MCF 10A (cell line): Measurements from ENCODE around the gene RNFT2. TPM values are rescaled to one million over a fixed set of nuclear protein-coding genes. Genes with fewer than 3 reads are reported as not detected.

ENCODE experiments used
- BruUV-seq: library from RNA; stranded (reverse); fragments of 400-500 nt; replicated peaks from 2 replicates; lab custom pipeline; 2021; lab: Mats Ljungman, UMichigan
- CTCF ChIA-PET: fragments of 300-600 bp; sonication (Branson Sonifier 250); formaldehyde crosslinking; extraction: SDS; loops from one replicate; lab custom pipeline; 2021; ENCODE audit warnings: antibody characterized with exemption, inconsistent platforms; lab: Yijun Ruan, JAX
- POLR2A ChIA-PET: fragments of 300-600, 350-650 bp; sonication (Branson Sonifier 250); formaldehyde crosslinking; extraction: SDS; loops from one replicate; lab custom pipeline; 2020; ENCODE audit warnings: antibody characterized with exemption, inconsistent platforms; lab: Yijun Ruan, JAX
- DNase-seq: peaks from one replicate; pipeline ENCODE4 v3.0.0-alpha.2; 2018; ENCODE audit not compliant: unreplicated experiment
- H3K27ac Mint-ChIP-seq: one replicate; pipeline ENCODE4 v1.8.0; 2022; ENCODE audit warnings: mild to moderate bottlenecking, low read depth, mixed read lengths; ENCODE audit not compliant: unreplicated experiment
- H3K27me3 Mint-ChIP-seq: one replicate; pipeline ENCODE4 v1.8.0; 2022; ENCODE audit warnings: mixed read lengths; ENCODE audit not compliant: insufficient read depth, unreplicated experiment
- H3K36me3 Mint-ChIP-seq: one replicate; pipeline ENCODE4 v1.8.0; 2022; ENCODE audit warnings: mild to moderate bottlenecking, moderate library complexity, mixed read lengths; ENCODE audit not compliant: insufficient read depth, unreplicated experiment
- H3K4me1 Mint-ChIP-seq: one replicate; pipeline ENCODE4 v1.8.0; 2022; ENCODE audit warnings: mixed read lengths; ENCODE audit not compliant: insufficient read depth, unreplicated experiment
- H3K4me3 Mint-ChIP-seq: one replicate; pipeline ENCODE4 v1.8.0; 2022; ENCODE audit warnings: mild to moderate bottlenecking, moderate library complexity, mixed read lengths; ENCODE audit not compliant: unreplicated experiment
- H3K9me3 Mint-ChIP-seq: one replicate; pipeline ENCODE4 v1.8.0; 2022; ENCODE audit warnings: mixed read lengths; ENCODE audit not compliant: unreplicated experiment
- CTCF ChIP-seq: fragments of 200-600 bp; IDR thresholded peaks from one replicate; pipeline ENCODE4 v1.8.0; 2022; ENCODE audit warnings: antibody characterized with exemption, mild to moderate bottlenecking; ENCODE audit not compliant: unreplicated experiment
- intact Hi-C: fragments of 100-400 bp; cut with micrococcal nuclease; formaldehyde crosslinking; loops from 2 replicates; pipeline ENCODE4 v1.14.1; 2022
- total RNA-seq: library from RNA; stranded (reverse); gene quantifications from 2 replicates; pipeline ENCODE4 v1.2.3, GENCODE V29; 2022

Gene RNFT2
- total RNA-seq, 1 experiment from 2014 or later = 7.2 TPM

- Mint-ChIP-seq H3K27ac (no peak overlapping the region), H3K27me3 (peaks cover 38% of the 10 kb centered on the region), H3K36me3 (no peaks in the 10 kb centered on the region), H3K9me3 (no peaks in the 10 kb centered on the region), H3K4me1 (peaks cover 8% of the 10 kb centered on the region), H3K4me3 (no peak overlapping the region)
- ChIA-PET CTCF (interaction anchor here (0.6 to 1.8 kb wide), 4 partner anchors 11 to 567 kb away, joined by 3 to 7 read pairs (median 3); no protein-coding TSS in a partner anchor), POLR2A (no interaction called here)
- BruUV-seq = no TSS peak
- DNase-seq = no peak
- intact Hi-C loops = no loop called here
- TF ChIP-seq CTCF = no peak
These were observed 40.0 kb upstream of the RNFT2 start for GRCh38 chr12:116698116-116698515.

GRCh38 chr12:116698554-116699075 lies 39.5 kb upstream of the RNFT2 start:
- intact Hi-C loops = no loop called here
- Mint-ChIP-seq H3K36me3 (no peaks in the 10 kb centered on the region), H3K4me1 (peaks cover 3% of the 10 kb centered on the region), H3K27ac (no peak overlapping the region), H3K9me3 (no peaks in the 10 kb centered on the region), H3K27me3 (peaks cover 33% of the 10 kb centered on the region), H3K4me3 (no peak overlapping the region)
- no TSS peak for BruUV-seq
- TF ChIP-seq CTCF = no peak
- ChIA-PET CTCF (interaction anchor here (0.6 to 3.2 kb wide), 4 partner anchors 10 to 568 kb away, joined by 3 to 11 read pairs (median 5); no protein-coding TSS in a partner anchor), POLR2A (no interaction called here)
- no peak for DNase-seq

GRCh38 chr12:116700066-116700465 lies 38.0 kb upstream of the RNFT2 start:
- no TSS peak for BruUV-seq
- no peak overlapping the region for H3K4me3 Mint-ChIP-seq
- ChIA-PET POLR2A (no interaction called here), CTCF (interaction anchor here (0.6 to 3.2 kb wide), 5 partner anchors 10 to 888 kb away, joined by 3 to 11 read pairs (median 5); no protein-coding TSS in a partner anchor)
- no peak overlapping the region for H3K27ac Mint-ChIP-seq
- intact Hi-C loops = no loop called here
- DNase-seq = no peak
- TF ChIP-seq CTCF = no peak
- no peaks in the 10 kb centered on the region for H3K4me1 Mint-ChIP-seq
- peaks cover 18% of the 10 kb centered on the region for H3K27me3 Mint-ChIP-seq
- H3K36me3 Mint-ChIP-seq = no peaks in the 10 kb centered on the region
- H3K9me3 Mint-ChIP-seq = no peaks in the 10 kb centered on the region

GRCh38 chr12:116701432-116701831 lies 36.7 kb upstream of the RNFT2 start:
- ChIA-PET CTCF (interaction anchor here (0.5 to 3.2 kb wide), 7 partner anchors 8 to 407 kb away, joined by 3 to 11 read pairs (median 4); no protein-coding TSS in a partner anchor), POLR2A (no interaction called here)
- H3K4me3 Mint-ChIP-seq = no peak overlapping the region
- no peak for DNase-seq
- no TSS peak for BruUV-seq
- no peak overlapping the region for H3K27ac Mint-ChIP-seq
- no peaks in the 10 kb centered on the region for H3K4me1 Mint-ChIP-seq
- intact Hi-C loops = no loop called here
- H3K9me3 Mint-ChIP-seq = no peaks in the 10 kb centered on the region
- no peaks in the 10 kb centered on the region for H3K36me3 Mint-ChIP-seq
- no peak for TF ChIP-seq CTCF
- peaks cover 5% of the 10 kb centered on the region for H3K27me3 Mint-ChIP-seq
